Adrenal gland (tissue), 5 donors: ENCODE measurements around the gene RFFL.

Experiments used
- POLR2A ChIP-seq, 2 donors: fragments of 450-650 bp; IDR thresholded peaks; one replicate each; pipeline ENCODE4 v1.6.1; 2017; ENCODE audit warnings: antibody characterized with exemption in 2 of 2, mild to moderate bottlenecking in 2 of 2, moderate library complexity in 1 of 2
- TF ChIP-seq, protein P1 (sequence below), 6 experiments: fragments of 450-650 bp in 4 of 6; fragments of 200-600 bp in 2 of 6; sonication (generic) in 1 of 6; IDR thresholded peaks; 1 replicate in 5 of 6; 2 replicates in 1 of 6; pipeline versions ENCODE4 v1.5.1 to v1.8.0; 2016 to 2021; ENCODE audit warnings: antibody characterized with exemption in 6 of 6, mild to moderate bottlenecking in 2 of 6, moderate library complexity in 1 of 6
- donor health status: DM: no; HTN: no; CAD: no.

DNA sequence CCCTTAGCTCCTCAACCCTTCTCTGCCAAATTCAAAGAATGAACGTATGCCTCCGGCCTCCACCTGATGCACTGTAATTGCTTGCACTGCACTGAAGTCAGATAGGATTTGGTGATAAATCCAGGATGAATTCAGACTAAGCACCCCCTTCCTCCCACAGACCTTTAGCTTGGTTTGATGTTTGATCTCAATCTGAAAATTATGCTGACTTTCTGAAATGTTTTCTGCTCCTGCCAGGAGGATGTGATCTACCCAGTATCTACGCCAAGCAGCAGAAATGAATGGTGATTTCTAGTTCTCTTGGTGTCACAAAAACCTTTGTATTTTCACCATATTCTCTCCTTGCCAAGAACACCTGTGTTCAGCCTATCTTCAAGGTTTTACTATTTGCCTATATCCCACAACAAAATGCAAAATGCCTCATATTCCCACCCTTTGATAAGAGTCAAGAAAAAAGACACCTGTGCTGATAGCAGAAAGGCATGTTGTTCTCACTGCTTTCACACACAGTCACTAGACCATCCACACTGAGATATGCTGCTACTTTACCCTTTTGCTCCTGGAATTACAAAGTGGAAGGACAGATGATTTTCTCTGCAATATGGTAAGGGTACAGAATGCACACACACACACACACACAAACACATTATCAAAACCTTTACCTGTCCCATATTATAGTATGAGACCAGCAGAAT, 14.7 kb downstream of the RFFL start:
- TF ChIP-seq, protein P1, sequence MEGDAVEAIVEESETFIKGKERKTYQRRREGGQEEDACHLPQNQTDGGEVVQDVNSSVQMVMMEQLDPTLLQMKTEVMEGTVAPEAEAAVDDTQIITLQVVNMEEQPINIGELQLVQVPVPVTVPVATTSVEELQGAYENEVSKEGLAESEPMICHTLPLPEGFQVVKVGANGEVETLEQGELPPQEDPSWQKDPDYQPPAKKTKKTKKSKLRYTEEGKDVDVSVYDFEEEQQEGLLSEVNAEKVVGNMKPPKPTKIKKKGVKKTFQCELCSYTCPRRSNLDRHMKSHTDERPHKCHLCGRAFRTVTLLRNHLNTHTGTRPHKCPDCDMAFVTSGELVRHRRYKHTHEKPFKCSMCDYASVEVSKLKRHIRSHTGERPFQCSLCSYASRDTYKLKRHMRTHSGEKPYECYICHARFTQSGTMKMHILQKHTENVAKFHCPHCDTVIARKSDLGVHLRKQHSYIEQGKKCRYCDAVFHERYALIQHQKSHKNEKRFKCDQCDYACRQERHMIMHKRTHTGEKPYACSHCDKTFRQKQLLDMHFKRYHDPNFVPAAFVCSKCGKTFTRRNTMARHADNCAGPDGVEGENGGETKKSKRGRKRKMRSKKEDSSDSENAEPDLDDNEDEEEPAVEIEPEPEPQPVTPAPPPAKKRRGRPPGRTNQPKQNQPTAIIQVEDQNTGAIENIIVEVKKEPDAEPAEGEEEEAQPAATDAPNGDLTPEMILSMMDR (IDR thresholded peaks at IDR 0.05), result no peak
- no peak for TF ChIP-seq POLR2A (IDR thresholded peaks at IDR 0.05)
